GM19099 (cell line): Measurements from ENCODE around the gene NEBL.

ENCODE experiments used
- POLR2A ChIP-seq: IDR thresholded peaks from 3 replicates; pipeline ENCODE4 v1.6.1; 2011; ENCODE audit warnings: low read depth; ENCODE audit not compliant: insufficient read length; ENCODE audit errors: extremely low read depth

NEBL gene

GRCh38 chr10:20740120-20740519, 157.0 kb downstream of the NEBL start:
- no peak for TF ChIP-seq POLR2A

GRCh38 chr10:20737107-20737506, 160.0 kb downstream of the NEBL start:
- TF ChIP-seq POLR2A, result no peak
